ENCODE results near the gene ADTRP. TPM values are rescaled to one million over a fixed set of nuclear protein-coding genes. Genes with fewer than 3 reads are reported as not detected.

The ADTRP gene
- total RNA-seq, 3 donors from 2014 or later = 0.48 to 2.9 (median 2.6) TPM

DNA sequence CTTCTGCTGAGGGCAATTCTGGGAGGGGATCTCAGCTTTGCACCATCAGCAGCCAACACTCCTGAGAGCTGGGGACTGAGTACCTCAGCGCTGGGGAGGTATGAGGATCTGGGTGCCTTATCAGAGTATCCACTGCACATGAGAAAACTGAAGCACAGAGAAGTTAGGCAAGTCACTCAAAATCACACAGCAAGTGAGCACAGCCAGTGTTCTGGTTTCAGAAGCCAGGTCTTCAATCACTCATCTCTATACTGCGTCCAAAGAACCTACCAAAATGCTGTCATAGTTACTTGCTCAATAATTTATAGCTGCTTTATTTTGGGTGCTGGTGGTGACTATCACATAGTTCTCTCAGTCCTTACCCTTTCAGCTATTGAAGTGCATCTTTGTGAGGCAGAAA lies 5.0 kb downstream of the ADTRP start:
- intact Hi-C loops (cut with DNase I; ENCODE audit: low total_unique reads) = loop anchor here (2.0 kb wide), 1 partner anchor 25 kb away; no protein-coding TSS in a partner anchor
- H3K27ac ChIP-seq = no peak overlapping the region

GRCh38 chr6:11773013-11773412 lies 5.6 kb downstream of the ADTRP start:
- no peak for DNase-seq (ENCODE audit: low spot score in 2 of 2)
- Histone ChIP-seq H3K27ac (peak overlapping the region in 1 of 2 donors; percentile 89), H3K9me3 (no peaks in the 10 kb centered on the region), H3K36me3 (no peaks in the 10 kb centered on the region), H3K4me3 (no peak overlapping the region), H3K27me3 (no peaks in the 10 kb centered on the region), H3K4me1 (peaks cover 0 to 5% of the 10 kb centered on the region in 2 donors)
- intact Hi-C loops (cut with DNase I; ENCODE audit: low total_unique reads) = loop anchor here (2.0 kb wide), 1 partner anchor 26 kb away; no protein-coding TSS in a partner anchor
- no peak for TF ChIP-seq POLR2AphosphoS5 (IDR thresholded peaks at IDR 0.05)

More for the DNA sequence above, 5.0 kb downstream of the ADTRP start:
- Histone ChIP-seq H3K4me3 (no peak overlapping the region), H3K9me3 (no peaks in the 10 kb centered on the region), H3K4me1 (peaks cover 0 to 5% of the 10 kb centered on the region in 2 donors), H3K36me3 (no peaks in the 10 kb centered on the region), H3K27me3 (no peaks in the 10 kb centered on the region)
- no peak for DNase-seq (ENCODE audit: low spot score in 2 of 2)
- no peak for TF ChIP-seq POLR2AphosphoS5 (IDR thresholded peaks at IDR 0.05)
- TF ChIP-seq POLR2A (IDR thresholded peaks at IDR 0.05) = no peak
- TF ChIP-seq, protein P1, sequence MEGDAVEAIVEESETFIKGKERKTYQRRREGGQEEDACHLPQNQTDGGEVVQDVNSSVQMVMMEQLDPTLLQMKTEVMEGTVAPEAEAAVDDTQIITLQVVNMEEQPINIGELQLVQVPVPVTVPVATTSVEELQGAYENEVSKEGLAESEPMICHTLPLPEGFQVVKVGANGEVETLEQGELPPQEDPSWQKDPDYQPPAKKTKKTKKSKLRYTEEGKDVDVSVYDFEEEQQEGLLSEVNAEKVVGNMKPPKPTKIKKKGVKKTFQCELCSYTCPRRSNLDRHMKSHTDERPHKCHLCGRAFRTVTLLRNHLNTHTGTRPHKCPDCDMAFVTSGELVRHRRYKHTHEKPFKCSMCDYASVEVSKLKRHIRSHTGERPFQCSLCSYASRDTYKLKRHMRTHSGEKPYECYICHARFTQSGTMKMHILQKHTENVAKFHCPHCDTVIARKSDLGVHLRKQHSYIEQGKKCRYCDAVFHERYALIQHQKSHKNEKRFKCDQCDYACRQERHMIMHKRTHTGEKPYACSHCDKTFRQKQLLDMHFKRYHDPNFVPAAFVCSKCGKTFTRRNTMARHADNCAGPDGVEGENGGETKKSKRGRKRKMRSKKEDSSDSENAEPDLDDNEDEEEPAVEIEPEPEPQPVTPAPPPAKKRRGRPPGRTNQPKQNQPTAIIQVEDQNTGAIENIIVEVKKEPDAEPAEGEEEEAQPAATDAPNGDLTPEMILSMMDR (IDR thresholded peaks at IDR 0.05) = no peak

DNA sequence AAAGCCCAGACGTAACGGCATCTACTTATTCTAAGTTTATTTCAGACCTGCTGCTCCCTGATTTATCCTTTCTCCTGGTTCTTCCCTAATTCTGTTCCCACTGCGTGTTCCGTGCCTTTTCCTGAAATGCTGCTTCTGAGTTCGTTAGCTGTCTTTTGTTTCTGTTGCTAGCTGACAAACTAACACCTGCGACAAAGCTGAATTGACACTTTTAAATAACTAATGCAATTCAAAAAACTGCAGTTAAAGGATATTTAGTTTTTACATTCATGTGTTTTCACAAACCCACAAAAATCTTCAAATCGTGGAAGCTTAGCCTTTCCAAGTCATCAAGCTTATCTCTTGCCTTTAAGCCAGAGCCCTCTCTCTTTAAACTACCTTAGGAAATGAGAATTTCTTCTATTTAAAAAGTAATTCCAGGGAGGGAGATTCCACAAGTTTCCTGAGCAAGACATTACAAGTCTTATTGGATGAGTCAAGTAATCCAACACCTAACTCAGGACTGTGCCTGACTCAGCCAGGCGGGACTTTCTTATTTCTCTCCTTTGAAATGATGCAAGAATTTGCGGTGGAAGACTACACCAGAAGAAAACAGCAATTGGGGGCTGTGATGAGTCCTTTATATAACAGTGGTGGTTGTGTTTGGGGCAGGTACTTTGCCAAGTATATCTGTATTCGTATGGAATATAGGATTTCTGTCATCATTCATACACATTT lies 6.3 kb downstream of the ADTRP start:
- Histone ChIP-seq H3K9me3 (no peaks in the 10 kb centered on the region), H3K27ac (peak overlapping the region; percentile 89 to 94), H3K36me3 (no peaks in the 10 kb centered on the region), H3K4me1 (peaks cover 0 to 5% of the 10 kb centered on the region in 2 donors), H3K27me3 (no peaks in the 10 kb centered on the region), H3K4me3 (no peak overlapping the region)
- TF ChIP-seq, protein P1 (IDR thresholded peaks at IDR 0.05) = no peak
- TF ChIP-seq POLR2AphosphoS5 (IDR thresholded peaks at IDR 0.05) (no peak), POLR2A (IDR thresholded peaks at IDR 0.05) (no peak)
- peak in 1 of 2 donors; percentile 49 for DNase-seq (ENCODE audit: low spot score in 2 of 2)
- intact Hi-C loops (cut with DNase I; ENCODE audit: low total_unique reads) = loop anchor here (2.0 kb wide), 1 partner anchor 27 kb away; no protein-coding TSS in a partner anchor

GRCh38 chr6:11771473-11772048 lies 7.0 kb downstream of the ADTRP start:
- peak overlapping the region; percentile 89 to 94 for H3K27ac ChIP-seq

More at GRCh38 chr6:11771473-11772048, 7.0 kb downstream of the ADTRP start:
- Histone ChIP-seq H3K4me3 (no peak overlapping the region), H3K4me1 (peaks cover 0 to 5% of the 10 kb centered on the region in 2 donors), H3K9me3 (no peaks in the 10 kb centered on the region), H3K27me3 (no peaks in the 10 kb centered on the region), H3K36me3 (no peaks in the 10 kb centered on the region)
- DNase-seq (ENCODE audit: low spot score in 2 of 2) = no peak
- no peak for TF ChIP-seq POLR2A (IDR thresholded peaks at IDR 0.05)
- TF ChIP-seq POLR2AphosphoS5 (IDR thresholded peaks at IDR 0.05) = no peak
- TF ChIP-seq, protein P1 (IDR thresholded peaks at IDR 0.05) = no peak
- intact Hi-C loops (cut with DNase I; ENCODE audit: low total_unique reads) = loop anchor here (2.0 kb wide), 1 partner anchor 27 kb away; no protein-coding TSS in a partner anchor
